Raji (cell line): Measurements from ENCODE around the gene MAB21L3.

Experiments
- POLR2A ChIP-seq: IDR thresholded peaks from 2 replicates; pipeline ENCODE4 v1.6.1; 2011; ENCODE audit warnings: low read depth, low read length, control low read depth; ENCODE audit not compliant: insufficient read depth

MAB21L3 gene

DNA sequence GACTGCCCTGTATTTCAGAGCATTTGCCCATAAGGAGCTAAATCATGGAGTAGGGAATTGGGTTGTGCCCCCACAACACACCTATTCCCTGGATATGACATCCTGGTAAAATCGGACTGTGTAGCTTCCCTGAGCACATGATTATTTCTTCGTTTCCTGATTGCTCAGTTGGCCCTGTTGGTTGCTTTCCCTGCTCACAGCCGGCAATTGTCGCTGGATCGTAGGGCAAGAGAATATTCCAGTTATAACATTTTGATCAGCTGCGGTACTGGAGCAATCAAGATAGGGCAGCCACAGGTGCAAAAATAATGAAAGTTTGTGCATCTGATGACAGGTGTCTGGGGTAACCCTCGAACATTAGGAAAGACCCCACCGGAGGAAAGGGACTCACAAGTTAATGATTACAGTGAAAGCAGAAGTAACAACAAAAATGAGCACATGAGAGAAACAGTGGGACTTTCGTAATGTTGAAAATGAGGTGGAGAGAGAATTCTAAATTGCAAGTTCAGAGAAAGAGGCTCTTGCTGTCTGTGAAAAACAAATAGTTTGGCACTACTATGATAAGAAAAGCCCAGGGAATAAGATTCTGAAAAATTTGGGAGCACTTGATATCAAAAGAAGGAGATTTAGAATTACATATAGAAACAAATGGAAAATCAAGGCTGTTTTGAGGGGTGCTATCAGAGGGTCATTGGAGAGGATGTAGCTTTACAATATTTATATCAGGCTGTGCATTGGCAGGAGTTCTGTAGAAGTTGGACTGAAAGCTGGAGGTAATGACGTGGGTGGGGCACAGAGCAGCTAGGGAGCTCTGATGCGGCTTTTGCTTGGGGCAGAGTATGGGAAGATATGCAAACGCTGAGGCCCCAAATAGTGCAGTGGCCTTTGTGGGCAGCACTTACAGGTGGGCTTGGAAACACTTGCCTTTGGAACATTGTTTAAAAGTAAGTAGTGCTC, at the start of gene MAB21L3:
TSS of gene MAB21L3 (plus strand) at position 833 of the 957 bp plus-strand sequence. CDS start 1,217 bp downstream, outside the sequence.
- TF ChIP-seq POLR2A, result no peak

DNA sequence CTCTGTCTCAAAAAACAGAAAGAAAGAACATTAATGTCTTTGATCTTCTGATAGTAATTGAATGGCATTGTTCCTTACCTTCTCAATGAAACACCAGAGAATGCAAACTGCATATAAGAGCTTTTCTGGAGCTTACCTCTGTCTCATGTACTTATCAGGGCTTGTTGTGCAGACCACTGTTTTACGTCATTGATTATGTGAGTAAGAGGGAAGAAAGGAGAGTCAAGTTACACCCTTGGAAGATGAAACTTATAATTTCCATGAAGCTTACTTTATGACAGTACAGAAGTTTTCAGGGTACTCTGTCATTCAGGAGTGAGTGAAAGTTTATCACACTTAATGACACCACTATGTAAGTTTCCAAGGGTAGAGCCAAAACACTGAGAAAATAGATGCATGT, 49.0 kb upstream of the MAB21L3 start:
- no peak for TF ChIP-seq POLR2A

DNA sequence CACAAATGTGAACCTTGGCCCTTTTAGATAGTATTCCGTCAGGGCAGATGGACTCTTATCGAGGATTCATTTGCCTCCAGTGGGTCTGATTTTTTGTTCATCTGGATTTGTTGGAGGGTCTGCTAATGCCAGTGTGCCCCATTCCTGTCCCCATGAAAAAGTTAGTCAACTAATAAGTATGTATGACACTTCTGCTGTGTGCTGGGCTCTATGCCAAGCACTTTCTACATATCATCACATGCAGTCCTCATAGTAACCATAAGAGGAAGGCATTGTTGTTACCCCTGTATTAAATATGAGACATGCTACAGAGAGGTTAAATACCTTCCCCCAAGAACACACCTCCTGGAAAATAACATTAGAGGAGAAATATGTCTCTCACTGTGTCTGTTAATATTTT, 46.6 kb upstream of the MAB21L3 start:
- no peak for TF ChIP-seq POLR2A

DNA sequence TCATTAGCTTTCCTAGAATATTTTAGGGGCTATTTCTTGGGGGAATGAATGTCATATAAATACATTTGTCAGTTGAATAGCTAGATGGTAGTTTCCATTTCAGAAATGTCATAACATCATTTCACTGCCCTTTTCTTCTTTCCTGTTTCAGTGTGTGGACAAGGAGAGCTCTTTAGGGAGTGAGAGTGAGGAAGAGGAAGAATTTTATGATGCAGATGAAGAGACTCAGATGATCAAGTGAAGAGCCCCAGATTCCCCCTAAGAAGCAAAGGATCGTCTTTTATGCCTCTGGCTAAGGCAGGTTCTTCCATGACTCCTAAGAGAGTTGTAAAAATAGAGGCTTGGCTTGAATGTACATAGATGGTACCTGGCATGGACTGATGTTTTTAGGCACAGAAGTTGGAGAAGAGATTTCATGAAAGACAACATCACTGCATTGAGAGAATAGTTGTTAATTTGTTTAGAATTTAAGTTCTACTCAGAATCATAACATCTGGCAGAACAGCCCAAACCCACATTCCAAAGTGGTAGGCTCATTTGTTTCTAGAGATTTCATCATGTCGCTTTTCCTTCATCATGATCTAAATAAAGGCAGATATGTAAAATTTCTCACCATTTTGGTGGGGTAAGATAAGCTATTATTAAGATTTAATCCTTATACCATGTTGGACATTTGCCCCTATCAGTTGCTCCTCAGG, 44.2 kb upstream of the MAB21L3 start:
- no peak for TF ChIP-seq POLR2A

DNA sequence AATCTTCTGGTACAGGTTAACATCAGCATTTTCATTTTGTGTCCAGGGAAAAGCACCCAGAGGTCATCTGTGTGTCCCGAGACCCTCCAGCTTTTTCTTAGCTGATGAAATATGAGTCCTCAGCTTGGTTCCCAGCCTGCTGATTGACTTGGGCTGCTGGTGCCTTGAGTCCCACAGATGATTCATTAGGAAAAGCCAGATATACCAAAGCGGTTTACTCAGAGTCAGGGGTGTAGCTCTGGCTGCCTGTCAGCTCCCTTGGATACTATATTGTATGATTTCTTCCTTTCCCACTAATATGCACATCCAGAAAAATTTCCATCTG, 43.7 kb upstream of the MAB21L3 start:
- no peak for TF ChIP-seq POLR2A

DNA sequence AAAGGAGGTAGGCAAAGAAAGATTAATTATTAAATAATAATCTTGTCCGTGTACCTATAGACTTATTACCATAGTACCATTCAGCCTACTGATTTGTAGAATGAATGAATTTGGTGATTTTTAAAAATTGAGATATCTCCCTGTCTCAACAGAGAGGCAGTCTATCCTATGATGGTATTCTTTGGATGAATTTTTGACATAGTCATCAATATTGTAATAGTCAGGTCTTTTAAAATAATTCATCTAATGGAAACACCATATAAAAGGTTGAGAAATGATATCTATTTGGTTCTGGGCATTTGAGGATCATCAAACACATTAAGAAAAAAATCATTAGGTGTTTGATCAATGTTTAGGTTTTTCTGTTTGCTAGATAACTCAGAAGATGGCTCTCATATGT, 35.6 kb upstream of the MAB21L3 start:
- TF ChIP-seq POLR2A, result no peak

DNA sequence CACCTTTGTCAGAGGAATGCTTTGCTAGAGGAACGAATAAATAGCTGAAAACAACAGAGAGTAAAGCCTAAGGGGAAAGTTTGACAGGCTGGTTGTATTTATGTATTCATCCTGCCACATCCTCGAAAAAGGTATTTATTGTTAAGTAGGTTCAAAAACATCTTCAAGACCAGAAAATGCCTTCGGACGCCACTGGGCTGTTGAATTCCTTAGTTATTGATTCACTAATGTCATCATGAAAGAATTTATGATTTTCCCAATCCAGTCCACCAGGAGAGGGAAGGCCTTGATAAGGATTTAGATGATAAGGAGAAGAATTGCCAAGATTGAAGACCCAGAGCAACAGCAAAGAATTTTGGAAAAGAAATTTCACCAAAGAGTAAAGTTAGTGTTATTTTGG, 35.2 kb upstream of the MAB21L3 start:
- TF ChIP-seq POLR2A, result no peak

DNA sequence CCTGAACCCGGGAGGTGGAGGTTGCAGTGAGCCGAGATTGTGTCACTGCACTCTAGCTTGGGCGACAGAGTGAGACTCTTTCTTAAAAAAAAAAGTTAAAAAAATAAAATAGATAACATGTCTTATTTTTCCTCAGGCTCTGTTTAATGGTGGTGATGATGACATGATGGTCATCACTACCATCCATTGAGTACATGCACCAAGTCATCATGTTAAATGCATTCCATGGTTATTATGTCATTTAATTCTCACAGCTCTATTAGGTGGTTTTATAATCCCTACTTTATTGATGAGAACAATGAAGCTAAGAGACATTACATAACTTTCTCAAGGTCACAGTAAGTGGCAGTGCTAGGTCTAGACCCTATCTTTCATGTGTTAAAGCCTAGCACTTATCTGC, 34.4 kb upstream of the MAB21L3 start:
- no peak for TF ChIP-seq POLR2A

DNA sequence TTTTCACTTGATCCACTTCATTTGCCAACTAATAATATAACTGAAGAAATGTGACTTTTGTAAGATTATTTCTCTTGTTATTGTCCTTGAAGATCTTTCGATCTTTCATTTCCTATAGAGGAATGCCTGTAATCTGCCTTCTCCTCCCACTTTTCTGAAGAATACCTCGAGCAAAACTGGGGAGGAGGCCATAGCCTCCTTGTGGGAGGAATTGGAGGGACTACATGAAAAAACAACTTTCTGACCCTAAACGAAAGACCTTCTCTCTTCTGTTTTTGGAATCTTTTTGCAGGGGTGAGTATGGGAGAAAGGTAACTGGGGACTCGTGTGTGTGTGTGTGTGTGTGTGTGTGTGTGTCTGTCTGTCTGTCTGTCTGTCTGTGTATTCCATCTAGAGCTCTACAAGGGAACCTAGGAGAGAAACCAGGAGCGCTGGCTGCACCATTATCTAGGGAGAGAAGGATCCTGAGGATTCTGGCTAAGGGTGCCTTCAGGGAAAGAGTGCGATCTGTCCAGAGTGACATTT, 32.4 kb upstream of the MAB21L3 start:
- no peak for TF ChIP-seq POLR2A

DNA sequence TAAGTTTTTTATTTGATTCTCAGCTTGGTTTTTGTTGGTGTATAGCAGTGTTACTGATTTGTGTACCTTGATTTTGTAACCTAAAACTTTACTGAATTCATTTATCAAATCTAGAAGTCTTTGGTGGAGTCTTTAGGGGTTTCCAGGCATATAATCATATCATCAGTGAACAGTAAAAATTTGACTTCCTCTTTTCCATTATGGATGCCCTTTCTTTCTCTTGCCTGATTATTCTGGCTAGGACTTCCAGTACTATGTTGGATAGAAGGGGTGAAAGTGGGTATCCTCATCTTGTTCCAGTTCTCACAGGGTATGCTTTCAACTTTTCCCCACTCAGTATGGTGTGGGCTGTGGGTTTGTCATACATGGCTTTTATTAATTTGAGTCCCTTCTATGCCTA, 23.6 kb upstream of the MAB21L3 start:
- TF ChIP-seq POLR2A, result no peak

DNA sequence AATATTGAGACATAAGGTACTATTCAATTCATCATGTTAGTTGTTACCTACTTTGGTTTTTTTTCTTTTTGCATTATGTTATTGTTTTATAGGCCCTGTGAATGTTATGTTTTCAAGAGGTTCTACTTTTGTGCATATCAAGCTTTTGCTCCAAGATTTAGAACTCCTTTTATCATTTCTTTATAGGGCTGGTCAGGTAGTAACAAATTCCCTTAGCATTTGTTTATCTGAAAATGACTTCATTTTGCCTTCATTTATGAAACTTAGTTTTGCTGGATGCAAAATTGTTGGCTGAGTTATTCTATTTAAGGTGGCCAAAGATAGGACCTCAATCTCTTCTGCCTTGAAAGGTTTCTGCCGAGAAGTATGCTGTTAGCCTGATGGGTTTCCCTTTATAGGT, 21.3 kb upstream of the MAB21L3 start:
- no peak for TF ChIP-seq POLR2A

DNA sequence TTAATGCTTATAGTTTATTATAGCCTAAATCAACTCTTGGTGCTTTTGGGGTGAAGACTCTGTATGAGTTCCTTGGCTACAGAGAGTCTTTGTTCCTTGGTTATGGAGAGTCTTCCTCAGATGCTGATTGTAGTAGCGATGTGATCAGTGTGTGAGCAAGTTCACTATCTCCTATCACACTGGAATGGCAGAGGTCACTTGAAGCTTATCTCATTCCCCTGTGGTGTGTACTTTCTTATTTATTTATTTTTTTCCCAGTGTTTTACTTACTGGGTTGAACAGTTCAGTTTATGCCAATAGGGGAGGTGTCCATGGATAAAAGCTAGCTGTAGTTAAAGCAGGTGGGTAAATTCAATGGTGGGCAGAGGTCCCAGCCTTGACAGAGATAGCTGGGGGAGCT, 20.1 kb upstream of the MAB21L3 start:
- TF ChIP-seq POLR2A, result no peak

DNA sequence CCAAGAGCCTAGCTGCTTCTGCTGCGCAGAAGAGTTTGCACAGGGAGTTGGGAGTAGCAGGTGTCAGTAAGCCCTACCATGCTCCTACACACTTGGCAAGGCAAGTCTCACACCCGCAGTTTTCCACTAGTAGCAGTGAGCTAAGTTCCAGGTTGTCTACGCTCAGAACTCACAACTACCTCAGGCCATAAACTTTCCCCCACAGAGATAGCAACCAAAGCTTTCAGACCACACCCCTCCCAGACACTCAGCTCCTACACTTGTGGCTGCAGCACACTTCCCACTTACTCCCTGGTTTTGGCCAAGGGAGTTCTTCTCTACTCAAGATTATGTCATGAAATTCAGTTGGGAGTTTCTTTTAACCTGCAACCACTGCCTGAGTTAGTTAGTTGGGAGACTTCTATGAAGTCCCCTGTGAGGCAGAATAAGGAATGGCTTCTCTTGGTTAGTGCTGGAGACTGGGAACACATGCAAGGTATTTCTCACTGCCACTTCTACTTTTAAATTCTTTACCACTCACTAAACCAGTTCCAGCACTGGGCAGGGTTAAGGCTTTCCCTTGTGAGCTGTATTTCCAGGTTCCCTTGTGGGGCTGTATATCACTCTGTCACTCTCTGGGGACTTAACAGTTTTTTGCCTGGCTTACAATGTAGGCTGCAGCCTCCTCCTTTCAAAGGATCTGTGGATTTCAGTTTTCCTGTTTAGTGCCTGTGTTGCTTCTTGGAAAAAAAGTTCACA, 18.3 kb upstream of the MAB21L3 start:
- no peak for TF ChIP-seq POLR2A

DNA sequence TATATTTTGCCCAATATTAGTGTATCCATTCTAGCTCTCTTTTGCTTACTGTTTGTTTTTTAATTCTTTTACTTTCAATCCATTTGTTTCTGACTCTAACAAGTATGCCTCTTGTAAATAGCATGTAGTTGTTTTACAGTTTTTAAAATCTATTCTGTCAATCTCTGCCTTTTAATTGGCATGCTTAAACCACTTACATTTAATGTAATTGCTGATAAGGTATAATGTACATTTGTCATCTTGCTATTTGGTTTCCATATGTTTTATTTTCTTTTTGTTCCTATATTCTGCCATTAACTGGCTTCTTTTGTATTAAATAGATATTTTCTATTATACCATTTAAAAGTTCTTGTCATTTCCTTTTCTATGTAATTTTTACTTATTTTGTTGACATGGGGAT, 16.2 kb upstream of the MAB21L3 start:
- TF ChIP-seq POLR2A, result no peak

DNA sequence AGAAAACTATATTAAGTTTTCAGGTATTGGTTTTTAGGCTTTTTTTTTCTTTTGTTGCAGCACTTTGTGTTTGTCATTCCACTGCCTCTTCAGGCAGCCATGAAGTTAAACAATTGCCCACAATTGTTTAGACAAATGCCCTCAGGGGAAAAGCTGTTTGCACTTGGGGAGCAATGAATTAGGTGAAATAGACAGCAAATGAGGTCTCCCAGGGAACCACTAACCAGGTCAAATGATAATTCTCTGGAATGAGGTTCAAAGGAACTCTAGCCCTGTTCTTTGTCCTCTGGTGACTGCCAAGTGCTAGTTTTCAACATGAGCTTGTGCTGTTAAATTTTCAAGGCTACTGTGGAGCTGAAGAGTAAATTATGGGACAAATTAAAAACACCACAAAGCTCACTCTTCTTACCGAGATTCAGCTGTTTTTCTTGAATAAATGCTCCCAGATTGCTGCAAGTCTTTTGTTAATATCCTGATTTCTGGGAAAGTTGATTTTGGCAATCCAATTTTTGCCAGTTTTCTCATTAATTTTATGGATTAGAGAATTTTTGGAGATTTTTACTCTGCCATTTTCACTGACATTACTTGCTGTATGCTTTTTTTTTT, 15.1 kb upstream of the MAB21L3 start:
- no peak for TF ChIP-seq POLR2A

DNA sequence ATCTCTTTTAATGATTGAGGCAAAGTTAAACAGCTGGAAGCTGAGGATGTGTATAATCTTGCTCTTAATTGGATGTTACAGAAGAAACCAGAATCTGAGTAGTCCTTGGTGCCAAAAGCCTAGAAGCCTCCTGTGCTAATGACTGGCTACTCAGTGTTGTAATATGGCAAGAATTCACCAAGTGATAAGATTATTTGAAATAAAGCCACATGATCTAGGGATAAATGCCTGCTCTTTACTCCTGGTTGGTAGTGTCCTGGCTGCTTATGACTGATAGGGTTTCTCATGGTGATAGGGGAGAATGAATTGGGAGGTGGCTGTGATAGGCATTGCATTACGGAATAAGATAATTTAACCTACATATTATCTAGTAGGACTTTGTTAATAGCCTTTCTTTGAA, 13.6 kb upstream of the MAB21L3 start:
- no peak for TF ChIP-seq POLR2A

DNA sequence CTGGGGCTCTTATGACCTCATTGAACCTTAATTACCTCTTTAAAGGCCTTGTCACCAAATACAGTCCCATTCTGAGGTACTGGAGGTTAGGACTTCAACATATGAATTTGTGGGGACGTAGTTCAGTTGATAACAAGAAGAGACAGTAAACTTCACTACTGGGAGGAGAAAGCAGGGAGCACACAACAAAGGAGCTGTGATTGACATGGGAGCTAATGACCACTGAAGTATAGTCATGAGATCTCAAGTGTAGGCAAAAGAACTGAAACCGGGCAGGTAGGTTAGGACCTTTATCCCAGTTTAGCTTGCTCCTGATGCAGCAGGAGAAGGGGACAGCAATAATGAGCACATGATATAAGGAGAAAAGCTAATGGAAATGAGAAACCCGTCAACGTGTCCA, 11.8 kb upstream of the MAB21L3 start:
- TF ChIP-seq POLR2A, result no peak
